Trophoblast cell (in vitro differentiated cells and primary cell): ENCODE measurements around the gene GTF2A1L.

Experiments
- DNase-seq, 2 donors: peaks; one replicate each; pipeline ENCODE4 v3.0.0-alpha.2; 2016
- H2AFZ ChIP-seq: 2 replicates; pipeline ENCODE4 v1.6.1; 2013; ENCODE audit warnings: low read length, moderate library complexity, mild to moderate bottlenecking; ENCODE audit not compliant: insufficient read depth, poor library complexity
- H2AK5ac ChIP-seq: 2 replicates; pipeline ENCODE4 v1.6.1; 2013; ENCODE audit warnings: mild to moderate bottlenecking, low read length
- H2BK120ac ChIP-seq: 2 replicates; pipeline ENCODE4 v1.6.1; 2013; ENCODE audit warnings: low read length, mild to moderate bottlenecking, moderate library complexity; ENCODE audit not compliant: insufficient read depth, poor library complexity
- H2BK12ac ChIP-seq: 2 replicates; pipeline ENCODE4 v1.6.1; 2013; ENCODE audit warnings: mild to moderate bottlenecking, low read length, moderate library complexity
- H2BK5ac ChIP-seq: 2 replicates; pipeline ENCODE4 v1.6.1; 2013; ENCODE audit warnings: low read length, low read depth, moderate library complexity, mild to moderate bottlenecking; ENCODE audit not compliant: poor library complexity
- H3K14ac ChIP-seq: 2 replicates; pipeline ENCODE4 v1.6.1; 2013; ENCODE audit warnings: mild to moderate bottlenecking, low read length
- H3K18ac ChIP-seq: 2 replicates; pipeline ENCODE4 v1.6.1; 2013; ENCODE audit warnings: mild to moderate bottlenecking, low read length
- H3K23ac ChIP-seq: 2 replicates; pipeline ENCODE4 v1.6.1; 2013; ENCODE audit warnings: low read length
- H3K27ac ChIP-seq: 2 replicates; pipeline ENCODE4 v1.5.1; 2013; ENCODE audit warnings: low read depth, mild to moderate bottlenecking, inconsistent platforms, low read length, moderate library complexity
- H3K27me3 ChIP-seq: 2 replicates; pipeline ENCODE4 v1.6.1; 2013; ENCODE audit warnings: inconsistent platforms, mild to moderate bottlenecking, low read length, moderate library complexity; ENCODE audit not compliant: insufficient read depth
- H3K36me3 ChIP-seq, 2 experiments: 1 replicate in 1 of 2; 2 replicates in 1 of 2; pipeline ENCODE4 v1.6.1; 2013; ENCODE audit warnings: low read length in 2 of 2, mild to moderate bottlenecking in 2 of 2, moderate library complexity in 1 of 2; ENCODE audit not compliant: insufficient read depth in 2 of 2, control insufficient read depth in 1 of 2
- H3K4ac ChIP-seq: 2 replicates; pipeline ENCODE4 v1.6.1; 2013; ENCODE audit warnings: low read depth, mild to moderate bottlenecking, low read length, moderate library complexity
- H3K4me1 ChIP-seq, 2 experiments: 1 replicate in 1 of 2; 2 replicates in 1 of 2; pipeline ENCODE4 v1.6.1; 2013; ENCODE audit warnings: low read length in 2 of 2, mild to moderate bottlenecking in 2 of 2, moderate library complexity in 1 of 2; ENCODE audit not compliant: insufficient read depth in 2 of 2, control insufficient read depth in 1 of 2
- H3K4me2 ChIP-seq: 2 replicates; pipeline ENCODE4 v1.6.1; 2013; ENCODE audit warnings: inconsistent platforms, mild to moderate bottlenecking, low read length, moderate library complexity
- H3K4me3 ChIP-seq: 2 replicates; pipeline ENCODE4 v1.5.1; 2013; ENCODE audit warnings: mild to moderate bottlenecking, low read depth, low read length, inconsistent platforms
- H3K79me1 ChIP-seq: one replicate; pipeline ENCODE4 v1.6.1; 2013; ENCODE audit warnings: low read length
- H3K79me2 ChIP-seq: 2 replicates; pipeline ENCODE4 v1.6.1; 2013; ENCODE audit warnings: low read length, mild to moderate bottlenecking; ENCODE audit not compliant: control insufficient read depth, insufficient read depth, poor library complexity
- H3K9ac ChIP-seq: 2 replicates; pipeline ENCODE4 v1.6.1; 2013; ENCODE audit warnings: mild to moderate bottlenecking, low read length
- H3K9me3 ChIP-seq: 2 replicates; pipeline ENCODE4 v1.6.1; 2013; ENCODE audit warnings: low read depth, mild to moderate bottlenecking, control low read depth, inconsistent platforms, low read length; ENCODE audit not compliant: insufficient read depth
- H4K12ac ChIP-seq: 2 replicates; pipeline ENCODE4 v1.6.1; 2013; ENCODE audit warnings: low read depth, mild to moderate bottlenecking, low read length, moderate library complexity
- H4K8ac ChIP-seq: 2 replicates; pipeline ENCODE4 v1.6.1; 2013; ENCODE audit warnings: low read depth, mild to moderate bottlenecking, low read length, moderate library complexity
- H4K91ac ChIP-seq: one replicate; pipeline ENCODE4 v1.6.1; 2013; ENCODE audit warnings: low read depth, mild to moderate bottlenecking, low read length, moderate library complexity
- WGBS: extraction: QIAGEN DNeasy Blood & Tissue Kit; methylation state at CpG from one replicate; pipeline ENCODE4 v1.1.7; 2013; ENCODE audit warnings: missing lambda C conversion rate; ENCODE audit not compliant: insufficient read length, insufficient coverage; ENCODE audit errors: extremely low coverage; 5-methylcytosine and 5-hydroxymethylcytosine counted together

GTF2A1L gene

DNA sequence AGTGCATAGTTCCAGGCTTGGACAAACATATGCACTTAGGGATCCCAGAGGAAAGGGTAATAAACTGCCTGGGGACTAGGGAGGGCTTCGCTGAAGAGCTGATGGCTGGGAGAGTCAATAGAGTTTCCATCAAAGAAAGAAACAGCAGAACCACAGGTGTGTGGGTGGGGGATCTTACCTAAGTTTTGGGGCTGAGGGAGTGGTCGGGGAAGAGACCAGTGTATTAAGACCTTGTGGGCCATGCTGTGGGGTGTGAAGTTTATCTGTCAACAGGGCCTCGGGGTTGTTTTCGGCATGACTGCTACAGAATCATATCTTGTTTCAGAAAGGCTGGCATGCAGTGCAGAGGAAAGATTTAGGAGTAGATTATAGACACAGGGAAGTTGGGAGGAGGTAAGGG is 31.2 kb upstream of the GTF2A1L start:
- Histone ChIP-seq H2AFZ (no peak overlapping the region), H3K79me1 (peaks cover 9% of the 10 kb centered on the region), H3K23ac (no peak overlapping the region), H4K91ac (peak overlapping the region; percentile 58), H3K79me2 (peaks cover 2% of the 10 kb centered on the region), H3K4me3 (no peak overlapping the region), H3K27ac (no peak overlapping the region), H4K8ac (no peak overlapping the region), H3K4ac (no peak overlapping the region), H3K18ac (no peak overlapping the region), H2BK12ac (peak overlapping the region; percentile 76), H2AK5ac (peak overlapping the region; percentile 91), H4K12ac (no peak overlapping the region), H2BK120ac (peak overlapping the region; percentile 63), H3K9me3 (no peaks in the 10 kb centered on the region), H3K4me2 (no peak overlapping the region), H3K9ac (no peak overlapping the region), H3K4me1 (peaks cover 29% of the 10 kb centered on the region in 2 experiments), H2BK5ac (peak overlapping the region; percentile 12), H3K27me3 (no peaks in the 10 kb centered on the region), H3K36me3 (peaks cover 0 to 2% of the 10 kb centered on the region in 2 experiments), H3K14ac (peak overlapping the region; percentile 41)
- peak in 1 of 2 donors; percentile 14 for DNase-seq
- no CpG with 5 or more reads among the region's 4 CpGs for WGBS

DNA sequence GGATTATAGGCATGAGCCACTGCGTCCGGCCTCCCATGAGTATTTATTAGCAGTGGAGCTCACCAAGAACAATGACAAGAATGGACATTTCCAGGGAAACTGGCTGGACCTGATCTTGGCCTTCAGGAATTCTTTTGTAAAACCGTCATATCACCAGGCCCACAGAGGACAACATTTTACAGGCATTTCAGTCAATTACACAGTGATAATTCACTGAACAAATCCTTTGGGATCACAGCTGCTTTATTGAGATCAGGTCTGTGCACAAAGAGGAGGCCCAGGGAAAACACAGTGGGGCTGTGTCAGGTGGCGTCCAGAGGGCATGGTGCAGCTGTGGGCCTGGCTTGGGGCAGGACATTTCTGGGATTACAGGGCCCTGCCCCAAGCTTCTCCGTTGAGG is 30.1 kb upstream of the GTF2A1L start:
- Histone ChIP-seq H4K8ac (peak overlapping the region; percentile 58), H2AFZ (no peak overlapping the region), H3K9ac (no peak overlapping the region), H3K9me3 (no peaks in the 10 kb centered on the region), H3K14ac (peak overlapping the region; percentile 32), H2BK5ac (peak overlapping the region; percentile 16), H2AK5ac (peak overlapping the region; percentile 26), H4K91ac (peak overlapping the region; percentile 39), H4K12ac (no peak overlapping the region), H3K79me1 (peaks cover 9% of the 10 kb centered on the region), H3K4me1 (peaks cover 29% of the 10 kb centered on the region in 2 experiments), H3K4me2 (peak overlapping the region; percentile 40), H2BK120ac (peak overlapping the region; percentile 36), H3K4me3 (no peak overlapping the region), H3K27me3 (no peaks in the 10 kb centered on the region), H3K27ac (peak overlapping the region; percentile 74), H3K4ac (no peak overlapping the region), H3K79me2 (peaks cover 2% of the 10 kb centered on the region), H3K18ac (peak overlapping the region; percentile 59), H2BK12ac (peak overlapping the region; percentile 84), H3K23ac (no peak overlapping the region), H3K36me3 (peaks cover 0 to 2% of the 10 kb centered on the region in 2 experiments)
- peak; percentile 95 to 99 for DNase-seq
- WGBS: no CpG with 5 or more reads among the region's 5 CpGs

DNA sequence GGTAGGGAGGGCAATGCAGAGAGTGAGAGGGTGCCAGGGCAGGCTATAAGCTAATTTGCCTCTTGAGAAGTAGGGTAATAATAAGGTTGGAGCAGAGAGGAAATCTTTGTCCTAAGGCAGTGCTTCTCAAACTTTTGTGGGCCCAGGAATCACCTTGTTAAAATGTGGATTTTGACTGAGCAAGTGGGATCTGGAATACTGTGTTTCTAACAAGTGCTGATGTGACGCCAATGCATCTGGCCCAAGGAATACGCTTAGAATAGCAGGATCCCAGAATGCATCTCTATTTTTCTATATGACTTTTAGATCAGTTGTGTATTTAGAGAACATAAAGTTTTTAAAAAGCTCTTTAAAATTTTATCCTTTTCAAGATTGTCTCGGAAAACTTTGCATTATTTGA is 29.7 kb upstream of the GTF2A1L start:
- Histone ChIP-seq H3K9ac (no peak overlapping the region), H3K4me1 (peaks cover 29% of the 10 kb centered on the region in 2 experiments), H3K4ac (no peak overlapping the region), H3K27me3 (no peaks in the 10 kb centered on the region), H3K36me3 (peaks cover 0 to 2% of the 10 kb centered on the region in 2 experiments), H2AFZ (no peak overlapping the region), H3K4me3 (no peak overlapping the region), H3K79me1 (peaks cover 9% of the 10 kb centered on the region), H4K91ac (peak overlapping the region; percentile 39), H2BK5ac (peak overlapping the region; percentile 16), H3K4me2 (peak overlapping the region; percentile 40), H3K79me2 (peaks cover 2% of the 10 kb centered on the region), H3K23ac (no peak overlapping the region), H4K12ac (no peak overlapping the region), H3K18ac (peak overlapping the region; percentile 59), H4K8ac (peak overlapping the region; percentile 58), H2AK5ac (peak overlapping the region; percentile 26), H2BK120ac (peak overlapping the region; percentile 36), H2BK12ac (peak overlapping the region; percentile 84), H3K9me3 (no peaks in the 10 kb centered on the region), H3K14ac (peak overlapping the region; percentile 32), H3K27ac (peak overlapping the region; percentile 74)
- DNase-seq: no peak
- no CpG with 5 or more reads among the region's 3 CpGs for WGBS

DNA sequence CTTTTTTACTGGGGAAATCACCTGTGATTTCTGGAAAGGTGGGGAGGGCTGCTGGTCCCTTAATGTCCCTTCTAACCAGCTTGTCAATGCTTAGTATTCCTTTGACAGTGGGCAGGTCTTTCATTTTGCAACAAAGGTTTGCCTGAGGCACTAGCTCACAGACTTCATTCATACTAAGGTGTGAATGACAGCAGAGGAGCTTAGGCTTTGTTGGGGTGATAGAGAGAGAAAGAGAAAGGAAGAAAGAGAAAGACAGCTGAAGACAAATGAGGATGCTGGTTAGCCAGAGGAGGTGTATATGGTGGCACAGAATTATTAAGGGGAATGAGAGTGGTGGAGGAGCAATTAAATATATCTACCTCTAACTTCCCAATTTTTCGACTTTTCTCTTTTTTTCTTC is 28.9 kb upstream of the GTF2A1L start:
- Histone ChIP-seq H3K4me1 (peaks cover 29% of the 10 kb centered on the region in 2 experiments), H3K79me1 (peaks cover 9% of the 10 kb centered on the region), H2BK120ac (no peak overlapping the region), H3K23ac (no peak overlapping the region), H3K27ac (no peak overlapping the region), H3K79me2 (peaks cover 2% of the 10 kb centered on the region), H3K4me3 (no peak overlapping the region), H4K8ac (no peak overlapping the region), H2BK5ac (no peak overlapping the region), H4K91ac (no peak overlapping the region), H2AFZ (no peak overlapping the region), H3K4ac (no peak overlapping the region), H3K18ac (no peak overlapping the region), H3K27me3 (no peaks in the 10 kb centered on the region), H2AK5ac (no peak overlapping the region), H4K12ac (no peak overlapping the region), H3K36me3 (peaks cover under 1 to 1% of the 10 kb centered on the region in 2 experiments), H3K14ac (no peak overlapping the region), H3K9me3 (no peaks in the 10 kb centered on the region), H3K9ac (no peak overlapping the region), H2BK12ac (no peak overlapping the region), H3K4me2 (no peak overlapping the region)
- WGBS: no CpG with 5 or more reads among the region's 1 CpG
- DNase-seq: peak in 1 of 2 donors; percentile 72
